Activated naive CD8-positive, alpha-beta T cell (primary cell): ENCODE data around the gene EPC2.

Experiments
- H3K27ac Mint-ChIP-seq: one replicate; pipeline ENCODE4 v1.8.0; 2021; ENCODE audit warnings: mixed read lengths
- H3K27me3 Mint-ChIP-seq: one replicate; pipeline ENCODE4 v1.8.0; 2021; ENCODE audit warnings: mixed read lengths
- H3K36me3 Mint-ChIP-seq: one replicate; pipeline ENCODE4 v1.8.0; 2021; ENCODE audit warnings: mixed read lengths
- H3K4me1 Mint-ChIP-seq: one replicate; pipeline ENCODE4 v1.8.0; 2021; ENCODE audit warnings: low read depth, mixed read lengths
- H3K4me3 Mint-ChIP-seq: one replicate; pipeline ENCODE4 v1.8.0; 2021; ENCODE audit warnings: mild to moderate bottlenecking, mixed read lengths
- H3K9me3 Mint-ChIP-seq: one replicate; pipeline ENCODE4 v1.8.0; 2021; ENCODE audit warnings: low read depth, mixed read lengths

EPC2 gene

DNA sequence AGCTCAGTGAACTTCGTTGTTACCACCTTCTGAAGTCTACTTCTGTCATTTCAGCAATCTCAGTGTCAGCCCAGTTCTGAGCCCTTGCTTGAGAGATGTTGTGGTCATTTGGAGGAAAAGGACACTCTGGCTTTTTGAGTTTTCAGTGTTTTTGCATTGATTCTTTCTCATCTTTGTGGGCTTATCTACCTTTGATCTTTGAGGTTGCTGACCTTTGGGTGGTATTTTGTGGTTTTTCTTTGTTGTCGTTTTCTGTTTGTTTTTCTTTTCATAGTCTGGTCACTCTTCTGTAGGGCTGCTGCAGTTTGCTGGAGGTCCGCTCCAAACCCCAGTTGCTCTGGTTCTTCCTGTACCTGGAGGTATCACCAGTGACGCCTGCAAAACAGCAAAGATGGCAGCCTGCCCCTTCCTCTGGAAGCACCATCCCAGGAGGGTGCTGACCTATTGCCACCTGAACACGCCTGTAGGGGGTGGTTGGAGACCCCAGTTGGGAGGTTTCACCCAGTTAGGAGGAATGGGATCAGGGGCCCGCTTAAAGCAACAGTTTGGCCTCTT is 74.7 kb downstream of the EPC2 start:
- peaks cover 14% of the 10 kb centered on the region for H3K36me3 Mint-ChIP-seq
- no peaks in the 10 kb centered on the region for H3K27me3 Mint-ChIP-seq
- peaks cover 91% of the 10 kb centered on the region for H3K4me1 Mint-ChIP-seq
- H3K27ac Mint-ChIP-seq, result peak overlapping the region; percentile 59
- peak overlapping the region; percentile 17 for H3K4me3 Mint-ChIP-seq
- peaks cover 4% of the 10 kb centered on the region for H3K9me3 Mint-ChIP-seq

DNA sequence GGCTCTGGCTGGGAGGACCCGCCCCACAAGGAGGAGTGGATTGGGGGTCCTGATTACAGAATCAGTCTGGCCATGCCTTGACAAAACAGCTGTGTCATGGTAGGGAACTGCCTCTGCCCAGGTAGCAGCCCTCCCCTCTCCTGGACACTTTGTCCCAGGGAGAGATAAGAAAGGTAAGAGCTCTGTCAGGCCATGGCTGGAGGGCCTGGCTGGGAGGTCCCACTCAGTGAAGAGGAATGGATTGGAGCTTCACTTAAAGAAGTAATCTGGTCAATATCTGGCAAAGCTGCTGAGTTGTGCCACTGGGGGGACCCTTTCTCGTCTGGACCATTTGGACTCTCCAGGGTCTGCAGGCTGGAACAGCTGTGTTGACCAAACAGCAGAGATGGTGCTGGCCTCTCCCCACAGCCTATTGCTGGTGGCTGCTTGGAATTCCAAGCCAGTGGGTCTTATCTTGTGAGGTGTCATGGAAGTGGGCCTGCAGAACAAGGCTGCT is 75.4 kb downstream of the EPC2 start:
- Mint-ChIP-seq H3K27me3 (no peaks in the 10 kb centered on the region), H3K36me3 (peaks cover 14% of the 10 kb centered on the region), H3K4me3 (no peak overlapping the region), H3K4me1 (peaks cover 93% of the 10 kb centered on the region), H3K9me3 (peaks cover 4% of the 10 kb centered on the region), H3K27ac (peak overlapping the region; percentile 11)

DNA sequence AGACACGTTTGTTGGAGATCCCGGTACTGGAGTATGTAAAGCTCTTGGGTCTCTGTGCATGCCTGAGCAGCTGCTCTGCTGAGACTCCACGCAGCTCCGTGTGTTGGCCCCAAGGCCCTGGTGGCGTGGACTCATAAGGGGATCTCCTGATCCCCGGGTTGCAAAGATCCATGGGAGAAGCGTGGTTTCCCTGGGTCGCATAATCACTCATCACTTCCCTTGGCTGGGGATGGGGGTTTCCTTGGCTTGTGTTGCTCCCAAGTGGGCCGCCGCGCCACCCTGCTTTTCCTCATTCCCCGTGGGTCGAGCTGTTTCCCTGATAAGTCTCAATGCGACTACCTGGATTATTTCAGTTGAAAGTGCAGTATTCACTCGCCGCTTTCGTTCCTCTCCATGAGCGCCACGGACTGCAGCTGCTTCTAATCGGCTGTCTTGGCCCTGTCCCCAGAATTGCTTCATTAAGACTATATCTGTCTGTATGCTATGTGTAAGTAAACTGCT is 76.0 kb downstream of the EPC2 start:
- H3K4me1 Mint-ChIP-seq, result peaks cover 93% of the 10 kb centered on the region
- no peaks in the 10 kb centered on the region for H3K27me3 Mint-ChIP-seq
- peaks cover 13% of the 10 kb centered on the region for H3K36me3 Mint-ChIP-seq
- H3K9me3 Mint-ChIP-seq, result peaks cover 4% of the 10 kb centered on the region
- H3K4me3 Mint-ChIP-seq, result no peak overlapping the region
- peak overlapping the region; percentile 17 for H3K27ac Mint-ChIP-seq

DNA sequence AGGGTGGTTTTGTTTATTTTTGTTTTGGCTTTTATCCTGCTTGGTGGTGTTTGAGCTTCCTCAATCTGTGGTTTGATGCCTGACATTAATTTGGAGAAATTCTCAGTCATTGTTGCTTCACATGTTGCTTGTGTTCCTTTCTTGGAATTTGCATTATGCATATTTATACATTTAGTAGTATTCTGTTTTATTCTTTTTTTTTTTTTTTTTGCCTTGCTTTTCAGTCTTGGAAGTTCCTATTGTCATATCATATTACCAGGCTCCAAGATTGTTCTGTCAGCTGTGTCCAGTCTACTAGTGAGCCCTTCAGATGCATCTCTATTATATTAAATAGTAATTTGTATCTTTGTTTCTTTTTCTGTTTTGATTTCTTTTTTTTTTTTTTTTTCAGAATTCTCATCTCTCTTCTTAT is 77.0 kb downstream of the EPC2 start:
- peaks cover 5% of the 10 kb centered on the region for H3K9me3 Mint-ChIP-seq
- peaks cover 92% of the 10 kb centered on the region for H3K4me1 Mint-ChIP-seq
- peaks cover 19% of the 10 kb centered on the region for H3K36me3 Mint-ChIP-seq
- no peaks in the 10 kb centered on the region for H3K27me3 Mint-ChIP-seq
- no peak overlapping the region for H3K27ac Mint-ChIP-seq
- H3K4me3 Mint-ChIP-seq, result peak overlapping the region; percentile 12

DNA sequence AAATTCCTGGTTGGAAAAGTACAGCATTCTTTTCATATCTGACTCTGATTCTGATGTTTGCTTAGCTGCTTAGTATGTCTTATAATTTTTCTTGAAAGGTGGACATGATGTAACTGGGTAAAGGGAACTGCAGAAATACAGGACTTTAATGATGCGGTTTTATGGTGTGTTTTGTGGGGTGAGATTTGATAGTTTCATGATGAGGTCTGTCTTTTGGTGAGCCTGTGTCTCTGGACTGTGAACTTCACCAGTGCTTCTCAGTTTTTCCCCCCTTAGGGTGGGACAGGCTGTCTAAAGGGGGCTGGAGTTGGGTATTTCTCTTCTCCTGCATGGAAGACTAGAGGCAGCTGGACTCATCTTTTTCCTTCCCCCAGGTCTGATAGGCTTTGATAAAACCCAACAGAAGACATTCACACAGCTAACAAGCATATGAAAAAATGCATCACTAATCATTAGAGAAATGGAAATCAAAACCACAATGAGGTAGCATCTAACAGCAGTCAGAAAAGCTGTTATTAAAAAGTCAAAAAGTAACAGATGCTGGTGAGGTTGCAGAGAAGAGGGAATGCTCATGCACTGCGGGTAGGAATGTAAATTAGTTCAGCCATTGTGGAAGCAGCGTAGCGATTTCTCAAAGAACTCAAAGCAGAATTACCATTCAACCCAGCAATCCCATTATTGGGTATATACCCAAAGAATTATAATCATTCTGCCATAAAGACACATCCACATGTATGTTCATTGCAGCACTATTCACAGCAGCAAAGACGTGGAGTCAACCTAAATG is 77.6 kb downstream of the EPC2 start:
- Mint-ChIP-seq H3K4me1 (peaks cover 91% of the 10 kb centered on the region), H3K4me3 (peak overlapping the region; percentile 18), H3K9me3 (peaks cover 5% of the 10 kb centered on the region), H3K27ac (peak overlapping the region; percentile 78), H3K27me3 (no peaks in the 10 kb centered on the region), H3K36me3 (peaks cover 22% of the 10 kb centered on the region)

DNA sequence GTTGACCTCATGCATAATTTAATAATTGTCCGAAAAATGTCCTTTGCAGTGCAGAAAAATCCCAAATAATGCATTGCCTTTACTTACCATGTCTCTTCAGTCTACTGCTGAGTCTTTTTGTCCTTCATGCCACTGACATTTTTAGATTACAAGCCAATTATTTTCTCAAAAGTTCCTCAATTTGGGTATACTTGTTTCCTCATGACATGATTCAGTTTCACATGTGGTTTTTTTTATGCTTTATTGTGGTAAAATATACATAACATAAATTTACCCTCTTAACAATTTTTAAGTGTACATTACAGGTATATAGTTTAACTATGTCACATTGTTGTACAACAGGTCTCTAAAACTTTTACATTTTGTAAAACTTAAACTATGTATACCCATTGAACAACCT is 81.0 kb downstream of the EPC2 start:
- Mint-ChIP-seq H3K36me3 (peaks cover 25% of the 10 kb centered on the region), H3K9me3 (peaks cover 5% of the 10 kb centered on the region), H3K27me3 (no peaks in the 10 kb centered on the region), H3K4me1 (peaks cover 66% of the 10 kb centered on the region), H3K27ac (peak overlapping the region; percentile 9), H3K4me3 (peak overlapping the region; percentile 14)

DNA sequence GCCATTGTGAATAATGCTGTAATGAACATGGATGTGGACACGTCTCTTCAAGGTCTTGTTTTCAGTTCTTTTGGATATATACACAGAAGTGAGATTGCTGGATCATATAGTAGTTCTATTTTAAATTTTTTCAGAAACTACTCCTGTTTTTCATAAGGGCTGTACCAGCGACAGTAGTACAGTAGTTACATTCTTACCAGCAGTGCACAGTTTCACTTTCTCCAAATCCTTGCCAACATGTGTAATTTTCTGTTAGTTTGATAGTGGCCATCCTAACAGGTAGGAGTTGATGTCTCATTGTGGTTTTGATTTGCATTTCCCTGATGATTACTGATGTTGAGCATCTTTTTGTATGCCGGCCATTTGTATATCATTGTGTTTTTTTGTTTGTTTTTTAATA is 81.7 kb downstream of the EPC2 start:
- H3K4me3 Mint-ChIP-seq, result no peak overlapping the region
- H3K27ac Mint-ChIP-seq, result peak overlapping the region; percentile 67
- H3K36me3 Mint-ChIP-seq, result peaks cover 20% of the 10 kb centered on the region
- peaks cover 65% of the 10 kb centered on the region for H3K4me1 Mint-ChIP-seq
- H3K27me3 Mint-ChIP-seq, result no peaks in the 10 kb centered on the region
- peaks cover 5% of the 10 kb centered on the region for H3K9me3 Mint-ChIP-seq

DNA sequence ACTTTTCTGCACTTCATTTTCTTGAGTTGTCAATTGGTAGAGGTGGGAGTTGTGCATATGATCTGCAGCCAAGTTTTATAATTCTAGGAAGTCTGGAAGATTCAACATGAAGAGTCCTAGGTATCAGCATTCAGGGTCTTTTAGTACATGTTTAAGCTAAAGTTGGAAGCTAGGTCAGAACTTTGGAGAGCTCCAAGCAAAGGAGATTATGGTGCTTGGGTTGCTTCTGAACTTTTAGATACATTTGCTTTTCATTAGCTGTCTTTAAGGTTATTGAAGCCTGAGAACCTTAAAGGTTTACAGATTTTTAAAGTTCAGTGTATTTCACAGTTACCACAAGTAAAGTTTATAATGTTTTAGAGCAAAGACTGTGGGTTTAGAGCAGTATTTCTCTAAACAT is 85.5 kb downstream of the EPC2 start:
- peaks cover 52% of the 10 kb centered on the region for H3K4me1 Mint-ChIP-seq
- no peak overlapping the region for H3K4me3 Mint-ChIP-seq
- no peaks in the 10 kb centered on the region for H3K27me3 Mint-ChIP-seq
- peaks cover 20% of the 10 kb centered on the region for H3K36me3 Mint-ChIP-seq
- peaks cover 5% of the 10 kb centered on the region for H3K9me3 Mint-ChIP-seq
- H3K27ac Mint-ChIP-seq, result peak overlapping the region; percentile 7

DNA sequence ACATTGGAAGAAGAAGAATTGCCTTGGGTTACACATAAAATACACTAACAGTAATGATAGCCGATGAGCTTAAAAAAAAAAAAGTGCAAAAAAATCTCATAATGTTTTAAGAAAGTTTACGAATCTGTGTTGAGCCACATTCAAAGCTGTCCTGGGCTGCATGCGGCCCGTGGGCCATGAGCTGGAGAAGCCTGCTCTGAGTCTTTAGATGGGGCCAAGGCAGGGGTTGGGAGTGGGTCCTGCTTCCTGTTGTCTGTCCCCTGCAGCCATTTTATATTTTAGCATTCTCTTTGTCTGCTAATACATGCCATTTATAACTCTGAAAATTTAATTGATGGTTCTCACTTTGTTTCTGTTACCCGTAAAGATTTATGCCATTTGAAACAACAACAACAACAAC is 93.2 kb downstream of the EPC2 start:
- Mint-ChIP-seq H3K36me3 (no peaks in the 10 kb centered on the region), H3K27ac (no peak overlapping the region), H3K4me1 (peaks cover 71% of the 10 kb centered on the region), H3K27me3 (no peaks in the 10 kb centered on the region), H3K4me3 (no peak overlapping the region), H3K9me3 (no peaks in the 10 kb centered on the region)

DNA sequence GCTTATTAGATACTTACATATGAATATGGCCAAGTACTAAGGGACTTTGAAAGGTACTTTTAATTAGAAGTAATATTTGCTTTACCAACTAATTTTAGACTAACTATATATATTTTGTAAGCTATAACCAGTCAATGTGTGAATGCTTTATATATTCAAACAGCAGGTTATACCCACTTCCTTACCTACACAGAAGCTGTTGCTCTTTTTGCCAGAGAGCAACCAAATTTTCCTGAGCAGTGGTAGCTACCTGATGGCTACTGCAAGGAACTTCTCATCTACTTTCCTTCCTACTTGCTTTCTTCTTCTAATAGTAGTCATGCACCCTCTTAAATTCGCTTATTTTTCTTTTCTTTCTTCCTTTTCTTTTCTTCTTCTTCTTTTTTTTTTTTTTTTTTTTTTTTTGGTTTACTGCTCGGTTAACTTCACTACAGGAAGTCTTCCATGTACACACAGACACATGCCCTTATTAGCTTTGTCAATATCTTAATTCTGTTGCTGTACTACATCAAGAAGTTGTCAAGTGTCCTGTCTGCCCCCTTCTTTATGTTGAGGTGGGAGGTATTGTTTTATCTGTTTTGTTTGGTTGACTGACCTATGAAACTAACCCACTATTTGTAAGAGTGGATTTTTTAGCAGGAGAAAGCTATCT is 95.0 kb downstream of the EPC2 start:
- Mint-ChIP-seq H3K27ac (peak overlapping the region; percentile 8), H3K9me3 (no peaks in the 10 kb centered on the region), H3K4me1 (peaks cover 77% of the 10 kb centered on the region), H3K36me3 (peaks cover 4% of the 10 kb centered on the region), H3K4me3 (no peak overlapping the region), H3K27me3 (no peaks in the 10 kb centered on the region)

DNA sequence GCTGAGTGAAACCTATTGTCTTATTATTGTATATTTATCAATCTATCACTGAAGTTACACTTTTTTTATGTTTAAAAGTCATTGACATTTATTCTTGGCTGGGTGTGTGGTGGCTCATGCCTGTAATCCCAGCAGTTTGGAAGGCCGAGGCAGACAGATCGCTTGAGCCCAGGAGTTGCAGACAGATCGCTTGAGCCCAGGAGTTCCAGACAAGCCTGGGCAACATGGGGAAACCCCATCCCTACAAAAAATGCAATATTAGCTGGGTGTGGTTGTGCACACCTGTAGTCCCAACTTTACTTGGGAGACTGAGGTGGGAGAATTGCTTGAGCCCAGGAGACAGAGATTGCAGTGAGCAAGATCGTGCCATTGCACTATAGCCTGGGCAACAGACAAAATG is 97.8 kb downstream of the EPC2 start:
- peaks cover 20% of the 10 kb centered on the region for H3K36me3 Mint-ChIP-seq
- no peaks in the 10 kb centered on the region for H3K9me3 Mint-ChIP-seq
- H3K4me1 Mint-ChIP-seq, result peaks cover 81% of the 10 kb centered on the region
- no peak overlapping the region for H3K27ac Mint-ChIP-seq
- H3K27me3 Mint-ChIP-seq, result no peaks in the 10 kb centered on the region
- no peak overlapping the region for H3K4me3 Mint-ChIP-seq

DNA sequence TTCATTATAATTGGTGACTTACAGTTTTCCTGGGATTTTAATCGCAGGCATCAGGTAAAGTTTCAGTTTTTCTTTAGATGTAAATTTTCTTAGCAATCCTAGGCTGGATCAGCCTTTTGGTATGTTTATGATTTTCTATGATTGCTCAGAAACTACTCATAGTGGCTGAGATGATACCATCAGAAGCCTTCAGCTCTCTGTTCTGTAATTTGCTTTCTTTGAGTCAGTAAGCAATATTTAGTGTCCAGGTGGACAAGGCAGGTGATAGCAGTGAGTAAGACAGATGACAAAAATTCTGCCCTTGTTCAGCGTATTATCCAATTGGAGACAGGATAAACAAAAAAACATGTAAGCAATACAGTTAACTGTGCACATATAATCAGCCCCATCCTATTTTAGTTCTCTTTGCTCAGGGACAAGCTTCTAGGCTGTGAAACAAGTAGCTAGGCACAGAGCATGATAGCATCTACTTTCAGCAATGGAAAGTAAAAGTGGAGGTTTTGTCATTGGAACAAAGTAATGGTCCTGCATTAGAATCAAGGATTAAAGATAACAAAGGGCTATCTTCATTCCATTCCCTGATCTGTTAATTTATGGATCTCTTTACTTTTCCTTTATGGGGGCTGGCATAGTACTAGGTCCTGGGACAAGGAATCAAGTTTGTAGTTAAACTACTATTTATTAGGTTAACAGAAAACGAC is 100.8 kb downstream of the EPC2 start:
- no peak overlapping the region for H3K27ac Mint-ChIP-seq
- H3K4me1 Mint-ChIP-seq, result peaks cover 71% of the 10 kb centered on the region
- no peak overlapping the region for H3K4me3 Mint-ChIP-seq
- no peaks in the 10 kb centered on the region for H3K27me3 Mint-ChIP-seq
- H3K36me3 Mint-ChIP-seq, result peaks cover 28% of the 10 kb centered on the region
- no peaks in the 10 kb centered on the region for H3K9me3 Mint-ChIP-seq

DNA sequence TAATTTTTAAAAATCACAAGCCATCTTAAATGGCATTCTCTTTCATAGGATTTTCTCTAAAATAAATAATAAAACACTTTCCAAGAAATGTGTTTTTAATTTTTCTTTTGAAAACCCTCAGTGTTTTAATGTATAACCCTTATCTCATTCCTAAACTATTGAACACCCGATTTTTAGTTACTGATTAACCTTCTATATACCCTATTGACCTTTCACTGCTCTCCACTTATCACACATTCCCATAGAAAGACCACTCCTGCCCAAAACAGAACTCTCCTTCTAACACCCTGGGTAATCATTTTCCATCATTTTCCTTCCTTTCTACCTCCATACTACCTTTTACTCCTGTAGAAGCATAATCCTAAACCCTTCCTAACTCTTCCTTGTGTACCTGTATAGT is 102.4 kb downstream of the EPC2 start:
- H3K9me3 Mint-ChIP-seq, result no peaks in the 10 kb centered on the region
- no peak overlapping the region for H3K4me3 Mint-ChIP-seq
- H3K27me3 Mint-ChIP-seq, result no peaks in the 10 kb centered on the region
- no peak overlapping the region for H3K27ac Mint-ChIP-seq
- H3K36me3 Mint-ChIP-seq, result peaks cover 28% of the 10 kb centered on the region
- peaks cover 61% of the 10 kb centered on the region for H3K4me1 Mint-ChIP-seq

DNA sequence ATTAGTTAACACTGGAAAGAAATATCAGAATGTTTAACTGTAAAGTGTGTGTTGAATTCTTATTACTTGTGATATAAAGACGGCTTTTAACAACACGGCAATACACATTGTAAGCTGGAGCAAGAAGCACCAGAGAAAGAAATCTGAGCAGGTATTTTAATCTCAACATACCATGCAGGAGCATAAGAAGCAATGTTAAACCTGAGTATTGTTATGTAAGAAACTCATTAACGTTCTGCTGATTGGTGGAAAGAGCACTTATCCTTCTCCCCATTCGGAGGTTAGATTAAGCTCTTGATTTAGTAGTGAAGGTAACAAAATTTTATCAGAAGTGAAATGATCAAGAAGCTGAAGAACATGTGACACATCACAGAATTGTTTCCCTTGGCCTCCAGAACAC is 107.4 kb downstream of the EPC2 start:
- no peak overlapping the region for H3K27ac Mint-ChIP-seq
- peaks cover 43% of the 10 kb centered on the region for H3K4me1 Mint-ChIP-seq
- no peak overlapping the region for H3K4me3 Mint-ChIP-seq
- peaks cover 26% of the 10 kb centered on the region for H3K36me3 Mint-ChIP-seq
- no peaks in the 10 kb centered on the region for H3K9me3 Mint-ChIP-seq
- no peaks in the 10 kb centered on the region for H3K27me3 Mint-ChIP-seq

DNA sequence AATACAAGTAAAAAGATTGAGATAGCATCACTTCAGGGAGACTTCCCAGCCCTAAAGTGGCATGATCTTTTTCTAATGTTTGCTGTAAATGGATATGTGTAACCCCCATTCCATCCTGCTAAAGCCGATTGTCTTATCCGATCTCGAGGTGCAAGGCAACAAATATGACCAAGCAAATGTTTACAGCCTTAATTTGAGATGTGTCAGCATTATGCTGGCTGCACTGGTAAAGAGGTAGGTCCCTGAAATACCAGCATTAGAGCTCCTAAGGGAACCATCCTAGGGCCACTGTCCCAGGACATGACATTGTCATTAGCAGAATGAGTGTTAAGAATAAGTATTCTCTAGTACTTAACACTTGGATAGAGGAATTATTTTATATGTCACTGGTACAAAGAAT is 108.4 kb downstream of the EPC2 start:
- Mint-ChIP-seq H3K4me1 (peaks cover 33% of the 10 kb centered on the region), H3K36me3 (peaks cover 18% of the 10 kb centered on the region), H3K27ac (no peak overlapping the region), H3K9me3 (no peaks in the 10 kb centered on the region), H3K4me3 (no peak overlapping the region), H3K27me3 (no peaks in the 10 kb centered on the region)
